Renal cortex interstitium (tissue), 11 donors: ENCODE results near the gene PLPP7. TPM values are rescaled to one million over a fixed set of nuclear protein-coding genes. Genes with fewer than 3 reads are reported as not detected.

Experiments
- DNase-seq, 11 donors: peaks; one replicate each; pipeline ENCODE4 v3.0.0-alpha.2; 2013; ENCODE audit warnings: low read depth in 9 of 11, low spot score in 4 of 11; ENCODE audit errors: extremely low read depth in 1 of 11
- polyA plus RNA-seq, 3 donors: library from polyadenylated mRNA; unstranded; fragments of 120-200 nt; gene quantifications; one replicate each; pipeline ENCODE4 v1.2.1, GENCODE V29; 2013; ENCODE audit not compliant: insufficient read length in 3 of 3

The PLPP7 gene
- polyA plus RNA-seq, 3 donors, result 1.7 to 2.6 (median 2.6) TPM

- peak in 10 of 11 donors; percentile 37 to 84 (median 74) for DNase-seq
Observed at GRCh38 chr9:131277910-131278701, 11.4 kb upstream of the PLPP7 start.

- no peak for DNase-seq
Observed at GRCh38 chr9:131278702-131279111, 10.8 kb upstream of the PLPP7 start.

- no peak for DNase-seq
Observed at GRCh38 chr9:131279196-131279862, 10.2 kb upstream of the PLPP7 start.

GRCh38 chr9:131279863-131280570, 9.5 kb upstream of the PLPP7 start:
- no peak for DNase-seq

GRCh38 chr9:131280660-131281059, 8.9 kb upstream of the PLPP7 start:
- DNase-seq, result no peak

- DNase-seq, result no peak
Observed at GRCh38 chr9:131281119-131281965, 8.2 kb upstream of the PLPP7 start.

GRCh38 chr9:131282175-131282574, 7.3 kb upstream of the PLPP7 start:
- DNase-seq, result no peak

- DNase-seq, result peak in 7 of 11 donors; percentile 39 to 82 (median 65)
Observed at GRCh38 chr9:131282688-131283422, 6.7 kb upstream of the PLPP7 start.

- no peak for DNase-seq
Observed at GRCh38 chr9:131284856-131285255, 4.7 kb upstream of the PLPP7 start.

- DNase-seq, result no peak
Observed at GRCh38 chr9:131287359-131287758, 2.2 kb upstream of the PLPP7 start.

GRCh38 chr9:131288217-131288616, 1.3 kb upstream of the PLPP7 start:
- no peak for DNase-seq

GRCh38 chr9:131290036-131290766, 678 bp downstream of the PLPP7 start:
- no peak for DNase-seq

GRCh38 chr9:131290767-131291370, 1.3 kb downstream of the PLPP7 start:
- no peak for DNase-seq

GRCh38 chr9:131291795-131292315, 2.3 kb downstream of the PLPP7 start:
- DNase-seq, result no peak

- DNase-seq, result no peak
Observed at GRCh38 chr9:131292937-131293336, 3.4 kb downstream of the PLPP7 start.

- no peak for DNase-seq
Observed at GRCh38 chr9:131296460-131296859, 6.9 kb downstream of the PLPP7 start.

- DNase-seq, result no peak
Observed at GRCh38 chr9:131296906-131297500, 7.5 kb downstream of the PLPP7 start.
